Sigmoid colon (tissue), 7 donors: ENCODE data around the gene TRA2A. TPM values are rescaled to one million over a fixed set of nuclear protein-coding genes. Genes with fewer than 3 reads are reported as not detected.

Experiments
- DNase-seq: peaks from one replicate; pipeline ENCODE4 v3.0.0-alpha.2; 2019
- H3K27ac ChIP-seq, 4 donors: fragments of 200-600 bp; sonication (generic); one replicate each; pipeline ENCODE4 v1.5.1; 2016 to 2019; ENCODE audit warnings: mild to moderate bottlenecking in 1 of 4
- H3K27me3 ChIP-seq, 3 donors: fragments of 200-600 bp; sonication (generic); one replicate each; pipeline ENCODE4 v1.5.1; 2019; ENCODE audit warnings: mild to moderate bottlenecking in 1 of 3
- H3K36me3 ChIP-seq, 4 donors: fragments of 200-600 bp; sonication (generic); one replicate each; pipeline ENCODE4 v1.5.1; 2016 to 2019
- H3K4me1 ChIP-seq, 4 donors: fragments of 200-600 bp; sonication (generic); one replicate each; pipeline ENCODE4 v1.5.1; 2017 to 2019
- H3K4me3 ChIP-seq, 4 donors: fragments of 200-600 bp; sonication (generic); one replicate each; pipeline ENCODE4 v1.5.1; 2017 to 2019; ENCODE audit warnings: mild to moderate bottlenecking in 2 of 4, moderate library complexity in 1 of 4
- H3K9me3 ChIP-seq, 4 donors: fragments of 200-600 bp in 3 of 4; sonication (generic) in 3 of 4; one replicate each; pipeline versions ENCODE4 v1.5.1 to v1.6.1; 2013 to 2019
- CTCF ChIP-seq, 4 experiments: fragments of 450-650 bp in 3 of 4; fragments of 200-600 bp in 1 of 4; IDR thresholded peaks; one replicate each; pipeline ENCODE4 v1.5.1; 2016 to 2019; ENCODE audit warnings: antibody characterized with exemption in 4 of 4, mild to moderate bottlenecking in 3 of 4, moderate library complexity in 2 of 4
- EP300 ChIP-seq, 4 donors: sonication (generic); formaldehyde crosslinking; IDR thresholded peaks; one replicate each; pipeline ENCODE4 v1.6.1; 2017; ENCODE audit warnings: antibody characterized with exemption in 4 of 4
- POLR2A ChIP-seq, 2 donors: fragments of 450-650 bp; IDR thresholded peaks; one replicate each; pipeline ENCODE4 v1.6.1; 2016; ENCODE audit warnings: antibody characterized with exemption in 2 of 2, mild to moderate bottlenecking in 2 of 2, moderate library complexity in 2 of 2
- POLR2AphosphoS5 ChIP-seq, 4 donors: sonication (generic); formaldehyde crosslinking; IDR thresholded peaks; one replicate each; pipeline ENCODE4 v1.6.1; 2017; ENCODE audit warnings: antibody characterized with exemption in 4 of 4
- WGBS, 2 donors: extraction: QIAGEN DNeasy Blood & Tissue Kit; methylation state at CpG; one replicate each; pipeline ENCODE4 v1.1.7; 2013; 5-methylcytosine and 5-hydroxymethylcytosine counted together
- intact Hi-C: fragments of 100-400 bp; cut with DNase I; formaldehyde crosslinking; loops from one replicate; pipeline ENCODE4 v1.15.1; 2023
- polyA plus RNA-seq, 3 donors: library from polyadenylated mRNA; stranded (reverse); fragments of 200-250 nt; gene quantifications; one replicate each; pipeline ENCODE4 v1.2.3, GENCODE V29; 2013
- total RNA-seq, 4 donors: library from RNA; depleted of rRNA; stranded (reverse); fragments of >200 nt; gene quantifications; one replicate each; pipeline ENCODE4 v1.1.0, GENCODE V29; 2016
- donor health status: healthy with polysubstance abuse.
- donor health status: Bipolar disorder and iron deficiency.
- donor health status: healthy.

The TRA2A gene
- total and polyA plus RNA-seq, 7 donors, result 34.2 to 84.5 (median 45.9) TPM

- WGBS, 2 donors, result 84 to 94% methylated on average over 4 of the region's 4 CpGs
- Histone ChIP-seq H3K27ac (no peak overlapping the region), H3K4me3 (no peak overlapping the region), H3K27me3 (peaks cover 0 to 28% (median 25%) of the 10 kb centered on the region in 3 donors), H3K4me1 (no peaks in the 10 kb centered on the region), H3K9me3 (no peaks in the 10 kb centered on the region), H3K36me3 (no peaks in the 10 kb centered on the region)
- no peak for DNase-seq
- intact Hi-C loops, result no loop called here
- TF ChIP-seq CTCF (IDR thresholded peaks at IDR 0.05) (no peak), POLR2A (IDR thresholded peaks at IDR 0.05) (no peak), POLR2AphosphoS5 (IDR thresholded peaks at IDR 0.05) (no peak), EP300 (IDR thresholded peaks at IDR 0.05) (no peak)
Measured at GRCh38 chr7:23482686-23483085, 49.1 kb downstream of the TRA2A start.

- no peak for DNase-seq
- TF ChIP-seq CTCF (IDR thresholded peaks at IDR 0.05) (no peak), POLR2AphosphoS5 (IDR thresholded peaks at IDR 0.05) (peak; percentile 14 to 78 (median 58))
- no peaks in the 10 kb centered on the region for H3K9me3 ChIP-seq
- no peak overlapping the region for H3K4me3 ChIP-seq
- H3K27me3 ChIP-seq, result peaks cover 38 to 72% (median 69%) of the 10 kb centered on the region in 3 donors
- intact Hi-C loops, result loop anchor here (10.0 kb wide), 3 partner anchors 57 to 1097 kb away; partner anchors contain the start of genes PALS2 and TRA2A
- no peaks in the 10 kb centered on the region for H3K36me3 ChIP-seq
- 59 to 87% methylated on average over 6 of the region's 6 CpGs for WGBS, 2 donors
- H3K27ac ChIP-seq, result no peak overlapping the region
- peaks cover 0 to 15% (median 14%) of the 10 kb centered on the region in 4 donors for H3K4me1 ChIP-seq
Measured at GRCh38 chr7:23477962-23478866, 53.6 kb downstream of the TRA2A start.

GRCh38 chr7:23477157-23477499, 54.7 kb downstream of the TRA2A start:
- intact Hi-C loops, result loop anchor here (10.0 kb wide), 3 partner anchors 58 to 1098 kb away; partner anchors contain the start of genes PALS2 and TRA2A
- no peak for TF ChIP-seq POLR2AphosphoS5 (IDR thresholded peaks at IDR 0.05)
- no peak for TF ChIP-seq POLR2A (IDR thresholded peaks at IDR 0.05)
- TF ChIP-seq CTCF (IDR thresholded peaks at IDR 0.05), result no peak
- TF ChIP-seq EP300 (IDR thresholded peaks at IDR 0.05), result no peak
- Histone ChIP-seq H3K9me3 (no peaks in the 10 kb centered on the region), H3K27ac (no peak overlapping the region), H3K27me3 (peaks cover 46 to 83% (median 80%) of the 10 kb centered on the region in 3 donors), H3K4me3 (no peak overlapping the region), H3K36me3 (no peaks in the 10 kb centered on the region), H3K4me1 (peaks cover 0 to 15% (median 14%) of the 10 kb centered on the region in 4 donors)
- 81 to 82% methylated on average over 1 of the region's 1 CpG for WGBS, 2 donors
- DNase-seq, result no peak

GRCh38 chr7:23476286-23477156, 55.3 kb downstream of the TRA2A start:
- DNase-seq, result no peak
- intact Hi-C loops, result loop anchor here (10.0 kb wide), 3 partner anchors 58 to 1098 kb away; partner anchors contain the start of genes PALS2 and TRA2A
- H3K9me3 ChIP-seq, result no peaks in the 10 kb centered on the region
- no peak for TF ChIP-seq CTCF (IDR thresholded peaks at IDR 0.05)
- peak in 2 of 4 donors; percentile 9 to 15 for TF ChIP-seq POLR2AphosphoS5 (IDR thresholded peaks at IDR 0.05)
- TF ChIP-seq EP300 (IDR thresholded peaks at IDR 0.05), result no peak
- H3K27ac ChIP-seq, result no peak overlapping the region
- no peaks in the 10 kb centered on the region for H3K36me3 ChIP-seq
- H3K4me3 ChIP-seq, result no peak overlapping the region
- H3K4me1 ChIP-seq, result peaks cover 0 to 17% (median 14%) of the 10 kb centered on the region in 4 donors
- H3K27me3 ChIP-seq, result peaks cover 52 to 89% (median 86%) of the 10 kb centered on the region in 3 donors
